Liver (tissue), 9 donors: ENCODE measurements around the gene RNF152. TPM values are rescaled to one million over a fixed set of nuclear protein-coding genes. Genes with fewer than 3 reads are reported as not detected.

Experiments
- DNase-seq: peaks from one replicate; pipeline ENCODE4 v3.0.0-alpha.2; 2017; ENCODE audit warnings: low spot score
- H3K27ac ChIP-seq, 2 donors: one replicate each; pipeline ENCODE4 v1.7.0; 2013; ENCODE audit warnings: inconsistent platforms in 2 of 2, low read length in 2 of 2, control low read depth in 1 of 2, low read depth in 1 of 2, mild to moderate bottlenecking in 1 of 2
- H3K27me3 ChIP-seq, 4 donors: one replicate each; pipeline versions ENCODE4 v1.6.1 to v1.7.0; 2013; ENCODE audit warnings: low read length in 3 of 4, inconsistent platforms in 1 of 4, mild to moderate bottlenecking in 1 of 4, moderate library complexity in 1 of 4; ENCODE audit not compliant: control insufficient read depth in 4 of 4, insufficient read depth in 4 of 4
- H3K36me3 ChIP-seq, 4 donors: one replicate each; pipeline versions ENCODE4 v1.6.1 to v1.7.0; 2013; ENCODE audit warnings: low read length in 3 of 4, mild to moderate bottlenecking in 3 of 4, low read depth in 1 of 4, moderate library complexity in 1 of 4; ENCODE audit not compliant: control insufficient read depth in 4 of 4, insufficient read depth in 3 of 4
- H3K4me1 ChIP-seq, 4 donors: one replicate each; pipeline versions ENCODE4 v1.6.1 to v1.7.0; 2013; ENCODE audit warnings: low read length in 3 of 4, mild to moderate bottlenecking in 3 of 4, moderate library complexity in 1 of 4; ENCODE audit not compliant: control insufficient read depth in 4 of 4, insufficient read depth in 4 of 4
- H3K4me3 ChIP-seq, 3 donors: one replicate each; pipeline versions ENCODE4 v1.6.1 to v1.7.0; 2013; ENCODE audit warnings: low read length in 3 of 3, control low read depth in 1 of 3, low read depth in 1 of 3, mild to moderate bottlenecking in 1 of 3
- H3K9ac ChIP-seq, 2 donors: one replicate each; pipeline ENCODE4 v1.7.0; 2013; ENCODE audit warnings: low read length in 2 of 2, mild to moderate bottlenecking in 2 of 2, moderate library complexity in 2 of 2, control low read depth in 1 of 2, low read depth in 1 of 2
- H3K9me3 ChIP-seq, 4 donors: one replicate each; pipeline versions ENCODE4 v1.6.1 to v1.7.0; 2013; ENCODE audit warnings: low read length in 3 of 4; ENCODE audit not compliant: control insufficient read depth in 4 of 4
- ATF3 ChIP-seq: IDR thresholded peaks from 2 replicates; pipeline ENCODE4 v1.6.1; 2016; ENCODE audit warnings: antibody characterized with exemption
- EGR1 ChIP-seq, 2 donors: IDR thresholded peaks; 2 replicates each; pipeline ENCODE4 v1.6.1; 2016 to 2018; ENCODE audit warnings: antibody characterized with exemption in 2 of 2, low read depth in 2 of 2
- FOXA1 ChIP-seq: IDR thresholded peaks from 2 replicates; pipeline ENCODE4 v1.6.1; 2016; ENCODE audit warnings: antibody characterized with exemption
- FOXA2 ChIP-seq: IDR thresholded peaks from 2 replicates; pipeline ENCODE4 v1.6.1; 2016; ENCODE audit warnings: antibody characterized with exemption
- GABPA ChIP-seq, 2 donors: IDR thresholded peaks in 1 of 2; conservative IDR thresholded peaks in 1 of 2; 2 replicates each; pipeline ENCODE4 v1.6.1; 2016; ENCODE audit warnings: antibody characterized with exemption in 2 of 2, mild to moderate bottlenecking in 1 of 2, moderate library complexity in 1 of 2
- HNF4A ChIP-seq, 2 donors: conservative IDR thresholded peaks; 2 replicates each; pipeline ENCODE4 v1.6.1; 2016; ENCODE audit warnings: antibody characterized with exemption in 2 of 2, mild to moderate bottlenecking in 2 of 2
- HNF4G ChIP-seq: IDR thresholded peaks from 2 replicates; pipeline ENCODE4 v1.6.1; 2016; ENCODE audit warnings: antibody characterized with exemption
- JUND ChIP-seq, 2 donors: IDR thresholded peaks; 2 replicates each; pipeline ENCODE4 v1.6.1; 2016; ENCODE audit warnings: antibody characterized with exemption in 2 of 2
- NR2F2 ChIP-seq: IDR thresholded peaks from 2 replicates; pipeline ENCODE4 v1.6.1; 2016; ENCODE audit warnings: antibody characterized with exemption
- RAD21 ChIP-seq, 2 donors: IDR thresholded peaks; 2 replicates each; pipeline ENCODE4 v1.6.1; 2016; ENCODE audit warnings: antibody characterized with exemption in 2 of 2, mild to moderate bottlenecking in 2 of 2
- RXRA ChIP-seq, 2 donors: IDR thresholded peaks; 2 replicates each; pipeline ENCODE4 v1.6.1; 2017 to 2018; ENCODE audit warnings: antibody characterized with exemption in 2 of 2, mild to moderate bottlenecking in 1 of 2
- SP1 ChIP-seq: IDR thresholded peaks from 2 replicates; pipeline ENCODE4 v1.6.1; 2018; ENCODE audit warnings: antibody characterized with exemption, mild to moderate bottlenecking
- TAF1 ChIP-seq: conservative IDR thresholded peaks from 2 replicates; pipeline ENCODE4 v1.6.1; 2016; ENCODE audit warnings: antibody characterized with exemption, mild to moderate bottlenecking
- YY1 ChIP-seq: IDR thresholded peaks from 2 replicates; pipeline ENCODE4 v1.6.1; 2016; ENCODE audit warnings: antibody characterized with exemption, mild to moderate bottlenecking
- WGBS: extraction: QIAGEN DNeasy Blood & Tissue Kit; methylation state at CpG from one replicate; pipeline ENCODE4 v1.1.7; 2013; 5-methylcytosine and 5-hydroxymethylcytosine counted together
- polyA plus RNA-seq, 2 donors: library from polyadenylated mRNA; stranded (reverse) in 1 of 2; unstranded in 1 of 2; fragments of 200-250 nt in 1 of 2; fragments of >200 nt in 1 of 2; fragmentation: Nextera tagmentation in 1 of 2; extraction: Ambion mirVana in 1 of 2; gene quantifications; one replicate each; pipeline versions ENCODE4 v1.2.1 to v1.2.3, GENCODE V29; 2013 to 2015
- total RNA-seq, 2 donors: library from RNA; depleted of rRNA; stranded (reverse); fragments of >200 nt; gene quantifications; one replicate each; pipeline ENCODE4 v1.2.3, GENCODE V29; 2014
- TF ChIP-seq, protein P1 (sequence below): IDR thresholded peaks from 2 replicates; pipeline ENCODE4 v1.6.1; 2016; ENCODE audit warnings: antibody characterized with exemption
- TF ChIP-seq, protein P2 (sequence below): IDR thresholded peaks from 2 replicates; pipeline ENCODE4 v1.6.1; 2016; ENCODE audit warnings: antibody characterized with exemption, mild to moderate bottlenecking
- TF ChIP-seq, protein P3 (sequence below): IDR thresholded peaks from 2 replicates; pipeline ENCODE4 v1.6.1; 2016; ENCODE audit warnings: antibody characterized with exemption
- TF ChIP-seq, protein P4 (sequence below): fragments of 150-350 bp; IDR thresholded peaks from 2 replicates; pipeline ENCODE4 v1.5.1; 2017; ENCODE audit warnings: improper control_type of control experiment, low read depth, low read length; ENCODE audit not compliant: missing input control
- donor health status: healthy.
- donor health status: healthy.
- donor health status: healthy.
- donor health status: healthy.
- donor health status: healthy.

The RNF152 gene
- total and polyA plus RNA-seq, 4 donors, result 6.8 to 115 (median 10.6) TPM

DNA sequence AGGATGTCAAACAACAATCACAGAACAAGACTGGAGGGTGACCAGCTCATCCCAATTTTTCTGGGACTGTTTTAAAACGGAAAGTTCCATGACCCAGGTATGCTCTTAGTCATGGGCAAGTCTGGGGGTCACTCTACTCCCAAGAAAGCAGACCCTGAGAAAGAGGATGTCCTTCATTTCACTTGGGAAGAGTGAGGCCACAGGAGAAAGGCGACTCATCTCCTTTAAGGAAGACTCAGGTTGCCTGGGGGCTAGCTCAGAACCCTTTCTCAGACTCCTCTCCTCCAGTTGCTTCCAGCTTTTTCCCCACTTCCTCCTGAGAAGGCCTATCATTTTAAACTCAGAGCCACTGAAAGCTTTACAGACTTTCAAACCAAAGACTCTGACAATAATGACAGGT, 9.3 kb downstream of the RNF152 start:
- H3K4me1 ChIP-seq, result peaks cover 0 to 5% (median 1%) of the 10 kb centered on the region in 4 donors
- no peak overlapping the region for H3K9ac ChIP-seq
- WGBS, result 91% methylated on average over 2 of the region's 2 CpGs
- no peak overlapping the region for H3K27ac ChIP-seq
- TF ChIP-seq, protein P1, sequence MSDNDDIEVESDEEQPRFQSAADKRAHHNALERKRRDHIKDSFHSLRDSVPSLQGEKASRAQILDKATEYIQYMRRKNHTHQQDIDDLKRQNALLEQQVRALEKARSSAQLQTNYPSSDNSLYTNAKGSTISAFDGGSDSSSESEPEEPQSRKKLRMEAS, result no peak
- TF ChIP-seq SP1, result no peak
- TF ChIP-seq JUND (IDR thresholded peaks at IDR 0.05), result no peak
- TF ChIP-seq NR2F2, result no peak
- TF ChIP-seq FOXA2, result no peak
- no peak for TF ChIP-seq GABPA (IDR thresholded peaks at IDR 0.05 in 1 of 2, conservative IDR thresholded peaks at IDR 0.05 in 1 of 2)
- TF ChIP-seq EGR1 (IDR thresholded peaks at IDR 0.05; ENCODE audit: low read depth in 2 of 2), result no peak
- TF ChIP-seq, protein P2, sequence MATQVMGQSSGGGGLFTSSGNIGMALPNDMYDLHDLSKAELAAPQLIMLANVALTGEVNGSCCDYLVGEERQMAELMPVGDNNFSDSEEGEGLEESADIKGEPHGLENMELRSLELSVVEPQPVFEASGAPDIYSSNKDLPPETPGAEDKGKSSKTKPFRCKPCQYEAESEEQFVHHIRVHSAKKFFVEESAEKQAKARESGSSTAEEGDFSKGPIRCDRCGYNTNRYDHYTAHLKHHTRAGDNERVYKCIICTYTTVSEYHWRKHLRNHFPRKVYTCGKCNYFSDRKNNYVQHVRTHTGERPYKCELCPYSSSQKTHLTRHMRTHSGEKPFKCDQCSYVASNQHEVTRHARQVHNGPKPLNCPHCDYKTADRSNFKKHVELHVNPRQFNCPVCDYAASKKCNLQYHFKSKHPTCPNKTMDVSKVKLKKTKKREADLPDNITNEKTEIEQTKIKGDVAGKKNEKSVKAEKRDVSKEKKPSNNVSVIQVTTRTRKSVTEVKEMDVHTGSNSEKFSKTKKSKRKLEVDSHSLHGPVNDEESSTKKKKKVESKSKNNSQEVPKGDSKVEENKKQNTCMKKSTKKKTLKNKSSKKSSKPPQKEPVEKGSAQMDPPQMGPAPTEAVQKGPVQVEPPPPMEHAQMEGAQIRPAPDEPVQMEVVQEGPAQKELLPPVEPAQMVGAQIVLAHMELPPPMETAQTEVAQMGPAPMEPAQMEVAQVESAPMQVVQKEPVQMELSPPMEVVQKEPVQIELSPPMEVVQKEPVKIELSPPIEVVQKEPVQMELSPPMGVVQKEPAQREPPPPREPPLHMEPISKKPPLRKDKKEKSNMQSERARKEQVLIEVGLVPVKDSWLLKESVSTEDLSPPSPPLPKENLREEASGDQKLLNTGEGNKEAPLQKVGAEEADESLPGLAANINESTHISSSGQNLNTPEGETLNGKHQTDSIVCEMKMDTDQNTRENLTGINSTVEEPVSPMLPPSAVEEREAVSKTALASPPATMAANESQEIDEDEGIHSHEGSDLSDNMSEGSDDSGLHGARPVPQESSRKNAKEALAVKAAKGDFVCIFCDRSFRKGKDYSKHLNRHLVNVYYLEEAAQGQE, result no peak
- TF ChIP-seq RAD21 (IDR thresholded peaks at IDR 0.05), result no peak
- TF ChIP-seq TAF1, result no peak
- TF ChIP-seq, protein P3, sequence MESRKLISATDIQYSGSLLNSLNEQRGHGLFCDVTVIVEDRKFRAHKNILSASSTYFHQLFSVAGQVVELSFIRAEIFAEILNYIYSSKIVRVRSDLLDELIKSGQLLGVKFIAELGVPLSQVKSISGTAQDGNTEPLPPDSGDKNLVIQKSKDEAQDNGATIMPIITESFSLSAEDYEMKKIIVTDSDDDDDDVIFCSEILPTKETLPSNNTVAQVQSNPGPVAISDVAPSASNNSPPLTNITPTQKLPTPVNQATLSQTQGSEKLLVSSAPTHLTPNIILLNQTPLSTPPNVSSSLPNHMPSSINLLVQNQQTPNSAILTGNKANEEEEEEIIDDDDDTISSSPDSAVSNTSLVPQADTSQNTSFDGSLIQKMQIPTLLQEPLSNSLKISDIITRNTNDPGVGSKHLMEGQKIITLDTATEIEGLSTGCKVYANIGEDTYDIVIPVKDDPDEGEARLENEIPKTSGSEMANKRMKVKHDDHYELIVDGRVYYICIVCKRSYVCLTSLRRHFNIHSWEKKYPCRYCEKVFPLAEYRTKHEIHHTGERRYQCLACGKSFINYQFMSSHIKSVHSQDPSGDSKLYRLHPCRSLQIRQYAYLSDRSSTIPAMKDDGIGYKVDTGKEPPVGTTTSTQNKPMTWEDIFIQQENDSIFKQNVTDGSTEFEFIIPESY, result no peak
- no peak for TF ChIP-seq HNF4G
- no peak for TF ChIP-seq HNF4A (conservative IDR thresholded peaks at IDR 0.05)
- TF ChIP-seq, protein P4, sequence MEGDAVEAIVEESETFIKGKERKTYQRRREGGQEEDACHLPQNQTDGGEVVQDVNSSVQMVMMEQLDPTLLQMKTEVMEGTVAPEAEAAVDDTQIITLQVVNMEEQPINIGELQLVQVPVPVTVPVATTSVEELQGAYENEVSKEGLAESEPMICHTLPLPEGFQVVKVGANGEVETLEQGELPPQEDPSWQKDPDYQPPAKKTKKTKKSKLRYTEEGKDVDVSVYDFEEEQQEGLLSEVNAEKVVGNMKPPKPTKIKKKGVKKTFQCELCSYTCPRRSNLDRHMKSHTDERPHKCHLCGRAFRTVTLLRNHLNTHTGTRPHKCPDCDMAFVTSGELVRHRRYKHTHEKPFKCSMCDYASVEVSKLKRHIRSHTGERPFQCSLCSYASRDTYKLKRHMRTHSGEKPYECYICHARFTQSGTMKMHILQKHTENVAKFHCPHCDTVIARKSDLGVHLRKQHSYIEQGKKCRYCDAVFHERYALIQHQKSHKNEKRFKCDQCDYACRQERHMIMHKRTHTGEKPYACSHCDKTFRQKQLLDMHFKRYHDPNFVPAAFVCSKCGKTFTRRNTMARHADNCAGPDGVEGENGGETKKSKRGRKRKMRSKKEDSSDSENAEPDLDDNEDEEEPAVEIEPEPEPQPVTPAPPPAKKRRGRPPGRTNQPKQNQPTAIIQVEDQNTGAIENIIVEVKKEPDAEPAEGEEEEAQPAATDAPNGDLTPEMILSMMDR, result no peak
- no peak for TF ChIP-seq YY1
- no peak for TF ChIP-seq RXRA (IDR thresholded peaks at IDR 0.05)
- no peak for TF ChIP-seq FOXA1
- no peak for TF ChIP-seq ATF3
- H3K27me3 ChIP-seq, result no peaks in the 10 kb centered on the region
- DNase-seq, result no peak
- no peak overlapping the region for H3K4me3 ChIP-seq
- H3K9me3 ChIP-seq, result no peaks in the 10 kb centered on the region
- peaks cover 3 to 26% (median 7%) of the 10 kb centered on the region in 4 donors for H3K36me3 ChIP-seq
